HepG2 (cell line): Measurements from ENCODE around the gene PCP4L1. TPM values are rescaled to one million over a fixed set of nuclear protein-coding genes. Genes with fewer than 3 reads are reported as not detected.
A peak's percentile ranks its signal among the peaks of the same experiment; 100 is the strongest.

ENCODE experiments used
- CAMTA2 ChIP-seq: sonication (generic); formaldehyde crosslinking; IDR thresholded peaks from 2 replicates; pipeline ENCODE4 v1.4.0; 2020; ENCODE audit warnings: mild to moderate bottlenecking, missing genetic modification reagents, borderline replicate concordance
- CHD4 ChIP-seq: fragments of 200-600 bp; sonication (generic); IDR thresholded peaks from 2 replicates; pipeline ENCODE4 v1.7.0; 2017; ENCODE audit warnings: mild to moderate bottlenecking, low read length, borderline replicate concordance
- ELF1 ChIP-seq: sonication (generic); formaldehyde crosslinking; IDR thresholded peaks from 2 replicates; pipeline ENCODE4 v1.4.0; 2020; ENCODE audit warnings: missing genetic modification reagents
- FOXO1 ChIP-seq: sonication (generic); formaldehyde crosslinking; IDR thresholded peaks from 2 replicates; pipeline ENCODE4 v1.4.0; 2020; ENCODE audit warnings: missing genetic modification reagents
- GZF1 ChIP-seq: sonication (generic); formaldehyde crosslinking; IDR thresholded peaks from 2 replicates; pipeline ENCODE4 v1.5.1; 2020; ENCODE audit warnings: mild to moderate bottlenecking, missing genetic modification reagents
- HNF4A ChIP-seq: sonication (generic); formaldehyde crosslinking; IDR thresholded peaks from 2 replicates; pipeline ENCODE4 v1.4.0; 2020; ENCODE audit warnings: missing genetic modification reagents
- KLF9 ChIP-seq: IDR thresholded peaks from 2 replicates; pipeline ENCODE4 v1.6.1; 2016; ENCODE audit warnings: low read depth
- PHF8 ChIP-seq: sonication (generic); formaldehyde crosslinking; IDR thresholded peaks from 2 replicates; pipeline ENCODE4 v1.5.0; 2020; ENCODE audit warnings: missing genetic modification reagents
- POLR2A ChIP-seq, 2 experiments: IDR thresholded peaks; 2 replicates each; pipeline ENCODE4 v1.6.1; 2011; ENCODE audit warnings: low read depth in 2 of 2, low read length in 2 of 2, mild to moderate bottlenecking in 1 of 2, moderate library complexity in 1 of 2; ENCODE audit not compliant: insufficient read depth in 1 of 2
- SAP130 ChIP-seq: IDR thresholded peaks from 2 replicates; pipeline ENCODE4 v1.6.1; 2016; ENCODE audit warnings: low read depth
- YEATS2 ChIP-seq: sonication (generic); formaldehyde crosslinking; IDR thresholded peaks from 2 replicates; pipeline ENCODE4 v1.4.0; 2020; ENCODE audit warnings: missing genetic modification reagents, borderline replicate concordance
- ZFP36 ChIP-seq: fragments of 150-350 bp; IDR thresholded peaks from 2 replicates; pipeline ENCODE4 v1.6.1; 2018; ENCODE audit warnings: borderline replicate concordance, low read length, low read depth; ENCODE audit not compliant: partially characterized antibody
- ZNF101 ChIP-seq: sonication (generic); formaldehyde crosslinking; IDR thresholded peaks from 2 replicates; pipeline ENCODE4 v1.4.0; 2020; ENCODE audit warnings: mild to moderate bottlenecking, low read depth, missing genetic modification reagents, borderline replicate concordance
- ZNF224 ChIP-seq: sonication (generic); formaldehyde crosslinking; IDR thresholded peaks from 2 replicates; pipeline ENCODE4 v1.5.0; 2020; ENCODE audit warnings: mild to moderate bottlenecking, missing genetic modification reagents
- ZNF883 ChIP-seq: sonication (generic); formaldehyde crosslinking; IDR thresholded peaks from 2 replicates; pipeline ENCODE4 v1.5.1; 2020; ENCODE audit warnings: mild to moderate bottlenecking, missing genetic modification reagents; ENCODE audit errors: not compliant biosample characterization
- polyA plus RNA-seq, 8 experiments: library from polyadenylated mRNA; depleted of rRNA in 3 of 8; stranded (reverse) in 7 of 8; unstranded in 1 of 8; fragments of >200 nt; fragmentation: Illumina TruSeq in 4 of 8; extraction: Trizol in 4 of 8; gene quantifications; 2 replicates each; pipeline versions ENCODE4 v1.2.1 to v1.2.3, GENCODE V29; 2011 to 2016; ENCODE audit warnings: low read depth in 4 of 8, missing spikeins in 1 of 8, mixed read lengths in 1 of 8; ENCODE audit not compliant: insufficient read depth in 1 of 8
- total RNA-seq, 5 experiments: library from RNA; depleted of rRNA; stranded (reverse); fragments of >200 nt; fragmentation: Illumina TruSeq; extraction: Trizol; gene quantifications; 2 replicates each; pipeline ENCODE4 v1.2.3, GENCODE V29; 2016; ENCODE audit warnings: low read depth in 1 of 5
- TF ChIP-seq, protein P1 (sequence below): sonication (generic); formaldehyde crosslinking; IDR thresholded peaks from 2 replicates; pipeline ENCODE4 v1.5.1; 2020; ENCODE audit warnings: missing genetic modification reagents, mild to moderate bottlenecking, borderline replicate concordance
- TF ChIP-seq, protein P2 (sequence below): sonication (generic); formaldehyde crosslinking; IDR thresholded peaks from 2 replicates; pipeline ENCODE4 v1.8.0; 2023; ENCODE audit warnings: mild to moderate bottlenecking, missing genetic modification reagents
- TF ChIP-seq, protein P3 (sequence below): IDR thresholded peaks from 2 replicates; pipeline ENCODE4 v1.6.1; 2016; ENCODE audit warnings: mild to moderate bottlenecking, missing biosample characterization, missing genetic modification reagents
- TF ChIP-seq, protein P4 (sequence below): sonication (generic); formaldehyde crosslinking; IDR thresholded peaks from 2 replicates; pipeline ENCODE4 v1.4.0; 2020; ENCODE audit warnings: missing genetic modification reagents
- TF ChIP-seq, protein P5 (sequence below): sonication (generic); formaldehyde crosslinking; IDR thresholded peaks from 2 replicates; pipeline ENCODE4 v1.5.0; 2020; ENCODE audit warnings: mild to moderate bottlenecking, missing genetic modification reagents, moderate library complexity
- TF ChIP-seq, protein P6 (sequence below): sonication (generic); formaldehyde crosslinking; IDR thresholded peaks from 2 replicates; pipeline ENCODE4 v1.4.0; 2020; ENCODE audit warnings: missing genetic modification reagents
- TF ChIP-seq, protein P7 (sequence below): IDR thresholded peaks from 2 replicates; pipeline ENCODE4 v1.6.1; 2012; ENCODE audit warnings: low read depth, low read length, improper control_type of control experiment

Gene PCP4L1
- total and polyA plus RNA-seq, 2 of the 13 experiments (the other 11 are each of a cell fraction or from before 2014, with no cell fraction given), result 0.28 TPM; not detected in 1

DNA sequence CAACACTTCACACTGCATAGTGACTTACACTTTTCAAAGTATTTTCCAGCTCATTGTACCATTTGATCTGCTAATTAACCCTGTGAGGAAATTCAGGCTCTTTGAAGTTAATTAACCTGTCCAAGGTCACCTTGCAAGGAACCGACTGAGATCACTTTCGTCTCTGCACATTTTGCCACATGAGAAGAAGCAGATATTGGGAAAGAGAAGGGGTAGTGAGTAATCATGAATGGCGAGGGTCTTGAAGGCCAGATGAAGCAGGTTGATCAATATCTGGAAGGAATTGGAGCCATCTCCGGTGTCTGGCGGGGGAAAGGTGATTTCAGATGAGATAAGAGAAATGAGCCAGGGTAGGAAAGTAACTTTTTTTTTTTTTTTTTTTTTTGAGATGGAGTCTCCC is 38.5 kb upstream of the PCP4L1 start (continued):
- TF ChIP-seq, protein P1, sequence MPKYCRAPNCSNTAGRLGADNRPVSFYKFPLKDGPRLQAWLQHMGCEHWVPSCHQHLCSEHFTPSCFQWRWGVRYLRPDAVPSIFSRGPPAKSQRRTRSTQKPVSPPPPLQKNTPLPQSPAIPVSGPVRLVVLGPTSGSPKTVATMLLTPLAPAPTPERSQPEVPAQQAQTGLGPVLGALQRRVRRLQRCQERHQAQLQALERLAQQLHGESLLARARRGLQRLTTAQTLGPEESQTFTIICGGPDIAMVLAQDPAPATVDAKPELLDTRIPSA (CRISPR knock-in tag), result no peak
- no peak for TF ChIP-seq ZNF224
- TF ChIP-seq, protein P2, sequence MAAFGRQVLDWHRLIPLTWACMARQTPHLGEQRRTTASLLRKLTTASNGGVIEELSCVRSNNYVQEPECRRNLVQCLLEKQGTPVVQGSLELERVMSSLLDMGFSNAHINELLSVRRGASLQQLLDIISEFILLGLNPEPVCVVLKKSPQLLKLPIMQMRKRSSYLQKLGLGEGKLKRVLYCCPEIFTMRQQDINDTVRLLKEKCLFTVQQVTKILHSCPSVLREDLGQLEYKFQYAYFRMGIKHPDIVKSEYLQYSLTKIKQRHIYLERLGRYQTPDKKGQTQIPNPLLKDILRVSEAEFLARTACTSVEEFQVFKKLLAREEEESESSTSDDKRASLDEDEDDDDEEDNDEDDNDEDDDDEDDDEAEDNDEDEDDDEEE, result no peak
- no peak for TF ChIP-seq FOXO1 (CRISPR knock-in tag)
- no peak for TF ChIP-seq KLF9
- no peak for TF ChIP-seq PHF8 (CRISPR knock-in tag)
- TF ChIP-seq ZNF883 (CRISPR knock-in tag), result no peak
- no peak for TF ChIP-seq ZNF101
- TF ChIP-seq, protein P3, sequence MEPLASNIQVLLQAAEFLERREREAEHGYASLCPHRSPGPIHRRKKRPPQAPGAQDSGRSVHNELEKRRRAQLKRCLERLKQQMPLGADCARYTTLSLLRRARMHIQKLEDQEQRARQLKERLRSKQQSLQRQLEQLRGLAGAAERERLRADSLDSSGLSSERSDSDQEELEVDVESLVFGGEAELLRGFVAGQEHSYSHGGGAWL, result no peak
- no peak for TF ChIP-seq CHD4
- no peak for TF ChIP-seq YEATS2
- TF ChIP-seq ZFP36, result no peak
- TF ChIP-seq ELF1 (CRISPR knock-in tag), result no peak
- no peak for TF ChIP-seq HNF4A (CRISPR knock-in tag)
- no peak for TF ChIP-seq GZF1
- TF ChIP-seq, protein P4, sequence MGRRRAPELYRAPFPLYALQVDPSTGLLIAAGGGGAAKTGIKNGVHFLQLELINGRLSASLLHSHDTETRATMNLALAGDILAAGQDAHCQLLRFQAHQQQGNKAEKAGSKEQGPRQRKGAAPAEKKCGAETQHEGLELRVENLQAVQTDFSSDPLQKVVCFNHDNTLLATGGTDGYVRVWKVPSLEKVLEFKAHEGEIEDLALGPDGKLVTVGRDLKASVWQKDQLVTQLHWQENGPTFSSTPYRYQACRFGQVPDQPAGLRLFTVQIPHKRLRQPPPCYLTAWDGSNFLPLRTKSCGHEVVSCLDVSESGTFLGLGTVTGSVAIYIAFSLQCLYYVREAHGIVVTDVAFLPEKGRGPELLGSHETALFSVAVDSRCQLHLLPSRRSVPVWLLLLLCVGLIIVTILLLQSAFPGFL (CRISPR knock-in tag), result no peak
- TF ChIP-seq, protein P5, sequence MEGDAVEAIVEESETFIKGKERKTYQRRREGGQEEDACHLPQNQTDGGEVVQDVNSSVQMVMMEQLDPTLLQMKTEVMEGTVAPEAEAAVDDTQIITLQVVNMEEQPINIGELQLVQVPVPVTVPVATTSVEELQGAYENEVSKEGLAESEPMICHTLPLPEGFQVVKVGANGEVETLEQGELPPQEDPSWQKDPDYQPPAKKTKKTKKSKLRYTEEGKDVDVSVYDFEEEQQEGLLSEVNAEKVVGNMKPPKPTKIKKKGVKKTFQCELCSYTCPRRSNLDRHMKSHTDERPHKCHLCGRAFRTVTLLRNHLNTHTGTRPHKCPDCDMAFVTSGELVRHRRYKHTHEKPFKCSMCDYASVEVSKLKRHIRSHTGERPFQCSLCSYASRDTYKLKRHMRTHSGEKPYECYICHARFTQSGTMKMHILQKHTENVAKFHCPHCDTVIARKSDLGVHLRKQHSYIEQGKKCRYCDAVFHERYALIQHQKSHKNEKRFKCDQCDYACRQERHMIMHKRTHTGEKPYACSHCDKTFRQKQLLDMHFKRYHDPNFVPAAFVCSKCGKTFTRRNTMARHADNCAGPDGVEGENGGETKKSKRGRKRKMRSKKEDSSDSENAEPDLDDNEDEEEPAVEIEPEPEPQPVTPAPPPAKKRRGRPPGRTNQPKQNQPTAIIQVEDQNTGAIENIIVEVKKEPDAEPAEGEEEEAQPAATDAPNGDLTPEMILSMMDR (CRISPR knock-in tag), result no peak
- peak; percentile 32 to 50; a peak in 2 of 4 replicates for TF ChIP-seq POLR2A (IDR thresholded peaks at IDR 0.05; ENCODE audit: insufficient read depth in 1 of 2, low read depth in 2 of 2, low read length in 2 of 2)
- no peak for TF ChIP-seq SAP130 (CRISPR knock-in tag)
- TF ChIP-seq, protein P6, sequence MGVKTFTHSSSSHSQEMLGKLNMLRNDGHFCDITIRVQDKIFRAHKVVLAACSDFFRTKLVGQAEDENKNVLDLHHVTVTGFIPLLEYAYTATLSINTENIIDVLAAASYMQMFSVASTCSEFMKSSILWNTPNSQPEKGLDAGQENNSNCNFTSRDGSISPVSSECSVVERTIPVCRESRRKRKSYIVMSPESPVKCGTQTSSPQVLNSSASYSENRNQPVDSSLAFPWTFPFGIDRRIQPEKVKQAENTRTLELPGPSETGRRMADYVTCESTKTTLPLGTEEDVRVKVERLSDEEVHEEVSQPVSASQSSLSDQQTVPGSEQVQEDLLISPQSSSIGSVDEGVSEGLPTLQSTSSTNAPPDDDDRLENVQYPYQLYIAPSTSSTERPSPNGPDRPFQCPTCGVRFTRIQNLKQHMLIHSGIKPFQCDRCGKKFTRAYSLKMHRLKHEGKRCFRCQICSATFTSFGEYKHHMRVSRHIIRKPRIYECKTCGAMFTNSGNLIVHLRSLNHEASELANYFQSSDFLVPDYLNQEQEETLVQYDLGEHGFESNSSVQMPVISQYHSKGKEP (CRISPR knock-in tag), result no peak
- TF ChIP-seq, protein P7, sequence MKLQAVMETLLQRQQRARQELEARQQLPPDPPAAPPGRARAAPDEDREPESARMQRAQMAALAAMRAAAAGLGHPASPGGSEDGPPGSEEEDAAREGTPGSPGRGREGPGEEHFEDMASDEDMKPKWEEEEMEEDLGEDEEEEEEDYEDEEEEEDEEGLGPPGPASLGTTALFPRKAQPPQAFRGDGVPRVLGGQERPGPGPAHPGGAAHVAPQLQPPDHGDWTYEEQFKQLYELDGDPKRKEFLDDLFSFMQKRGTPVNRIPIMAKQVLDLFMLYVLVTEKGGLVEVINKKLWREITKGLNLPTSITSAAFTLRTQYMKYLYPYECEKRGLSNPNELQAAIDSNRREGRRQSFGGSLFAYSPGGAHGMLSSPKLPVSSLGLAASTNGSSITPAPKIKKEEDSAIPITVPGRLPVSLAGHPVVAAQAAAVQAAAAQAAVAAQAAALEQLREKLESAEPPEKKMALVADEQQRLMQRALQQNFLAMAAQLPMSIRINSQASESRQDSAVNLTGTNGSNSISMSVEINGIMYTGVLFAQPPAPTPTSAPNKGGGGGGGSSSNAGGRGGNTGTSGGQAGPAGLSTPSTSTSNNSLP, result no peak
- no peak for TF ChIP-seq CAMTA2
